Right lobe of liver (tissue), 4 donors: ENCODE measurements around the gene CHD9NB.

Source experiments
- POLR2A ChIP-seq: fragments of 450-650 bp; IDR thresholded peaks from one replicate; pipeline ENCODE4 v1.6.1; 2017; ENCODE audit warnings: antibody characterized with exemption, mild to moderate bottlenecking
- TF ChIP-seq, protein P1 (sequence below), 4 donors: fragments of 200-600 bp in 3 of 4; fragments of 450-650 bp in 1 of 4; IDR thresholded peaks; one replicate each; pipeline versions ENCODE4 v1.5.1 to v1.8.0; 2016 to 2022; ENCODE audit warnings: antibody characterized with exemption in 4 of 4, mild to moderate bottlenecking in 2 of 4
- donor health status: DM: no; HTN: no; CAD: no.
- donor health status: DM: no; HTN: no; CAD: no.
- donor health status: DM: no; HTN: yes; CAD: no.

GRCh38 chr16:53064081-53064578 is 11.4 kb upstream of the CHD9NB start:
- TF ChIP-seq POLR2A = no peak
- TF ChIP-seq, protein P1, sequence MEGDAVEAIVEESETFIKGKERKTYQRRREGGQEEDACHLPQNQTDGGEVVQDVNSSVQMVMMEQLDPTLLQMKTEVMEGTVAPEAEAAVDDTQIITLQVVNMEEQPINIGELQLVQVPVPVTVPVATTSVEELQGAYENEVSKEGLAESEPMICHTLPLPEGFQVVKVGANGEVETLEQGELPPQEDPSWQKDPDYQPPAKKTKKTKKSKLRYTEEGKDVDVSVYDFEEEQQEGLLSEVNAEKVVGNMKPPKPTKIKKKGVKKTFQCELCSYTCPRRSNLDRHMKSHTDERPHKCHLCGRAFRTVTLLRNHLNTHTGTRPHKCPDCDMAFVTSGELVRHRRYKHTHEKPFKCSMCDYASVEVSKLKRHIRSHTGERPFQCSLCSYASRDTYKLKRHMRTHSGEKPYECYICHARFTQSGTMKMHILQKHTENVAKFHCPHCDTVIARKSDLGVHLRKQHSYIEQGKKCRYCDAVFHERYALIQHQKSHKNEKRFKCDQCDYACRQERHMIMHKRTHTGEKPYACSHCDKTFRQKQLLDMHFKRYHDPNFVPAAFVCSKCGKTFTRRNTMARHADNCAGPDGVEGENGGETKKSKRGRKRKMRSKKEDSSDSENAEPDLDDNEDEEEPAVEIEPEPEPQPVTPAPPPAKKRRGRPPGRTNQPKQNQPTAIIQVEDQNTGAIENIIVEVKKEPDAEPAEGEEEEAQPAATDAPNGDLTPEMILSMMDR (IDR thresholded peaks at IDR 0.05) = no peak
